Breast epithelium (tissue), 4 donors: ENCODE results near the gene APBA1. TPM values are rescaled to one million over a fixed set of nuclear protein-coding genes. Genes with fewer than 3 reads are reported as not detected.

Source experiments
- DNase-seq, 2 donors: peaks; one replicate each; pipeline ENCODE4 v3.0.0-alpha.2; 2019; ENCODE audit warnings: low spot score in 2 of 2
- H3K27ac ChIP-seq, 2 donors: fragments of 200-600 bp; sonication (generic) in 1 of 2; one replicate each; pipeline ENCODE4 v1.5.1; 2016 to 2019; ENCODE audit warnings: mild to moderate bottlenecking in 1 of 2
- H3K27me3 ChIP-seq, 2 donors: fragments of 200-600 bp; sonication (generic) in 1 of 2; one replicate each; pipeline versions ENCODE4 v1.5.1 to v1.6.0; 2017 to 2019; ENCODE audit warnings: control low read depth in 1 of 2, mild to moderate bottlenecking in 1 of 2
- H3K36me3 ChIP-seq: fragments of 200-600 bp; one replicate; pipeline ENCODE4 v1.5.1; 2019
- H3K4me1 ChIP-seq, 2 donors: fragments of 200-600 bp; sonication (generic); one replicate each; pipeline ENCODE4 v1.5.1; 2016 to 2019; ENCODE audit warnings: control low read depth in 1 of 2
- H3K4me3 ChIP-seq, 3 donors: fragments of 200-600 bp; sonication (generic); 1 replicate in 2 of 3; 2 replicates in 1 of 3; pipeline ENCODE4 v1.5.1; 2016 to 2019; ENCODE audit warnings: mild to moderate bottlenecking in 3 of 3, moderate library complexity in 2 of 3
- H3K9me3 ChIP-seq, 2 donors: fragments of 200-600 bp; sonication (generic) in 1 of 2; one replicate each; pipeline ENCODE4 v1.5.1; 2016 to 2019; ENCODE audit warnings: control low read depth in 1 of 2
- POLR2A ChIP-seq: fragments of 450-650 bp; IDR thresholded peaks from one replicate; pipeline ENCODE4 v1.6.1; 2016; ENCODE audit warnings: antibody characterized with exemption, mild to moderate bottlenecking, moderate library complexity
- POLR2AphosphoS5 ChIP-seq, 3 donors: sonication (generic); formaldehyde crosslinking; IDR thresholded peaks; one replicate each; pipeline ENCODE4 v1.6.1; 2017; ENCODE audit warnings: antibody characterized with exemption in 3 of 3
- intact Hi-C: fragments of 100-400 bp; cut with DNase I; formaldehyde crosslinking; loops from one replicate; pipeline ENCODE4 v1.15.1; 2023; ENCODE audit warnings: low total_unique reads
- total RNA-seq, 3 donors: library from RNA; depleted of rRNA; stranded (reverse); fragments of >200 nt; gene quantifications; one replicate each; pipeline ENCODE4 v1.1.0, GENCODE V29; 2016
- TF ChIP-seq, protein P1 (sequence below), 3 donors: fragments of 450-650 bp; IDR thresholded peaks; one replicate each; pipeline ENCODE4 v1.5.1; 2016 to 2017; ENCODE audit warnings: antibody characterized with exemption in 3 of 3, mild to moderate bottlenecking in 3 of 3, moderate library complexity in 3 of 3

Gene APBA1
- 1 to 10 TPM; 6.9 to 8.0 (median 7.8) TPM for total RNA-seq

DNA sequence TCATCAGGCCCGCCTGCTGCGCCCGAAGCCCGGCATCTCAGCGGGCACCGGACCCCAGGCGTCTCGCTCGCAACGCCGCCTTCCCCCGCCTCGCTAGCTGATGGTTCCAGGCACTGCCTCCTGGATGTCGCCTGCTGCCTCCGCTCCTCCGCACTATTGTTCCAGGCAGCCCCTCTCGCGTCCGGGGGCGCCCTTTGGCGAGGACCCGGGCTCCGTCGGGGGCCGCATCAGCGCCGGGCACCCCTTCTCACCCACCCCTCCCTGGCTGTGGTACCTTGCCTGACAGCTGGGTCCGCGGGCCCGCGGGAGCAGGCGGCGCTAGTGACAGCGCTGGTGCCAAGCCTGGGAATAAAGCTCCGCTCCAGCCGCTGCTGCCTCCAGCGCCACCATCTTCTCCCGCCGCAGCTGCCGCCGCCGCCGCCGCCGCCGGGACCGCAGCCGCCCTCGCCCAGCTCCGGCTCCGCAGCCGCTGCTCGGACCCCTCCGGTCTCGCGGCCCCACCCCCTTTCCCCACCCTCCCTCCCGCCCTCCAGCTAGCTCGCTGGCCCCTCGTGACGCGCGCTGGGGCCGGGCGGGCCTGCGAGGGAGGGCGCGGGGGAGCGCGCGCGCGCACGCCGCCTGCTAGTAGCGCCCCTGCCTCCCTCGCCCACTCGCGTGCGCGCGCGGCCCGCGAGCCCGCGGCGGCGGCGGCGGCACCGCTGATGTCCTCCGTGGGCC is at the start of gene APBA1:
APBA1 (minus strand) TSS at position 493 of the 717 bp plus-strand sequence.
- H3K36me3 ChIP-seq: no peaks in the 10 kb centered on the region
- H3K4me3 ChIP-seq: peak within 1 kb of the TSS; percentile 69 to 89 (median 70)
- intact Hi-C loops: no loop called here
- no peaks in the 10 kb centered on the region for H3K27me3 ChIP-seq
- TF ChIP-seq, protein P1, sequence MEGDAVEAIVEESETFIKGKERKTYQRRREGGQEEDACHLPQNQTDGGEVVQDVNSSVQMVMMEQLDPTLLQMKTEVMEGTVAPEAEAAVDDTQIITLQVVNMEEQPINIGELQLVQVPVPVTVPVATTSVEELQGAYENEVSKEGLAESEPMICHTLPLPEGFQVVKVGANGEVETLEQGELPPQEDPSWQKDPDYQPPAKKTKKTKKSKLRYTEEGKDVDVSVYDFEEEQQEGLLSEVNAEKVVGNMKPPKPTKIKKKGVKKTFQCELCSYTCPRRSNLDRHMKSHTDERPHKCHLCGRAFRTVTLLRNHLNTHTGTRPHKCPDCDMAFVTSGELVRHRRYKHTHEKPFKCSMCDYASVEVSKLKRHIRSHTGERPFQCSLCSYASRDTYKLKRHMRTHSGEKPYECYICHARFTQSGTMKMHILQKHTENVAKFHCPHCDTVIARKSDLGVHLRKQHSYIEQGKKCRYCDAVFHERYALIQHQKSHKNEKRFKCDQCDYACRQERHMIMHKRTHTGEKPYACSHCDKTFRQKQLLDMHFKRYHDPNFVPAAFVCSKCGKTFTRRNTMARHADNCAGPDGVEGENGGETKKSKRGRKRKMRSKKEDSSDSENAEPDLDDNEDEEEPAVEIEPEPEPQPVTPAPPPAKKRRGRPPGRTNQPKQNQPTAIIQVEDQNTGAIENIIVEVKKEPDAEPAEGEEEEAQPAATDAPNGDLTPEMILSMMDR (IDR thresholded peaks at IDR 0.05): no peak
- TF ChIP-seq POLR2AphosphoS5 (IDR thresholded peaks at IDR 0.05): no peak
- TF ChIP-seq POLR2A: no peak
- H3K9me3 ChIP-seq: no peaks in the 10 kb centered on the region
- H3K4me1 ChIP-seq: no peaks in the 10 kb centered on the region
- peak within 1 kb of the TSS; percentile 78 to 88 for H3K27ac ChIP-seq
- DNase-seq: peak; percentile 49 to 52

- Histone ChIP-seq H3K4me1 (no peaks in the 10 kb centered on the region), H3K27ac (no peak overlapping the region), H3K9me3 (no peaks in the 10 kb centered on the region), H3K27me3 (no peaks in the 10 kb centered on the region), H3K36me3 (no peaks in the 10 kb centered on the region), H3K4me3 (no peak overlapping the region)
- DNase-seq: no peak
- TF ChIP-seq POLR2A (no peak), POLR2AphosphoS5 (IDR thresholded peaks at IDR 0.05) (no peak)
- TF ChIP-seq, protein P1 (IDR thresholded peaks at IDR 0.05): no peak
- intact Hi-C loops: loop anchor here (10.0 kb wide), 1 partner anchor 275 kb away; no protein-coding TSS in a partner anchor
These were observed 47.8 kb upstream of the APBA1 start for GRCh38 chr9:69719983-69720382.

DNA sequence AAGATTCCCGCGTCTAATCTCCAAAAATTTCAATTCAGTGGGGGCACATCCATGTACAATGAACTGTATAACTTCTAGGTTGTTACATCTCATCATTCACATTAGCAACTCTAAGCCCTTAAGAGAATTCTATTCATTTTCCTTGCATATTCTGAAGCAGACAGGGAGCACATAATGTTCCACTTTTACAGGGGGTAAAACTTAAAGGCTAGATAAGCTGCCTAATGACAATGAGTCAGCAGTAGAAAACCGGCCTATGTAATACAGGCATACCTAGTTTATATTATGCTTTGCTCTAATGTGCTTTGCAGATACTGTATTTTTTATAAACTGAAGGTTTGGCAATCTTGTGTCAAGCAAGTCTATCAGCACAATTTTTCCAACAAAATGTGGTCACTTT is 47.2 kb upstream of the APBA1 start:
- Histone ChIP-seq H3K36me3 (no peaks in the 10 kb centered on the region), H3K27ac (no peak overlapping the region), H3K27me3 (no peaks in the 10 kb centered on the region), H3K4me1 (no peaks in the 10 kb centered on the region), H3K4me3 (no peak overlapping the region), H3K9me3 (no peaks in the 10 kb centered on the region)
- no peak for DNase-seq
- intact Hi-C loops: no loop called here
- TF ChIP-seq, protein P1 (IDR thresholded peaks at IDR 0.05): no peak
- TF ChIP-seq POLR2A: no peak
- TF ChIP-seq POLR2AphosphoS5 (IDR thresholded peaks at IDR 0.05): no peak

DNA sequence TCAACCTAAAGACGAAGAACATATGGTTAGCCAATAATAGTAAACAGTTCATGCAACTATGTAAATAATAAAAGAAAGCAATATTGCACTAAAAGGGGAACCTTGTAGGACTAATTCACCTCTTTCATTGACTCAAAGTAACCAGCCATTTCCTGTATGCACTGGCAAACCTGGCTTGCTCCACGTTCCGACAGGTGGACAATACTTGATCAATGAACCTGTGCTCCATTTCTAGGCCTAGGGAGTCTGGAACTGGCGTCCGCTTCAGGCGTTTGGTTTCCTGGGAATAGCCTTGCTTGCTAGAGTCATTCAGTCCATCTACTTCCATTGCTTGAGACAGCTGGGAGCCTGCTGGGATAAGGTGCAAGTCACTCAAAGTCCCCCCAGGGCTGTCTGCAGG is 46.0 kb upstream of the APBA1 start:
- H3K27me3 ChIP-seq: no peaks in the 10 kb centered on the region
- no peak for DNase-seq
- intact Hi-C loops: no loop called here
- no peaks in the 10 kb centered on the region for H3K36me3 ChIP-seq
- H3K9me3 ChIP-seq: no peaks in the 10 kb centered on the region
- no peak overlapping the region for H3K4me3 ChIP-seq
- TF ChIP-seq, protein P1 (IDR thresholded peaks at IDR 0.05): no peak
- TF ChIP-seq POLR2A (no peak), POLR2AphosphoS5 (IDR thresholded peaks at IDR 0.05) (no peak)
- no peaks in the 10 kb centered on the region for H3K4me1 ChIP-seq
- no peak overlapping the region for H3K27ac ChIP-seq

DNA sequence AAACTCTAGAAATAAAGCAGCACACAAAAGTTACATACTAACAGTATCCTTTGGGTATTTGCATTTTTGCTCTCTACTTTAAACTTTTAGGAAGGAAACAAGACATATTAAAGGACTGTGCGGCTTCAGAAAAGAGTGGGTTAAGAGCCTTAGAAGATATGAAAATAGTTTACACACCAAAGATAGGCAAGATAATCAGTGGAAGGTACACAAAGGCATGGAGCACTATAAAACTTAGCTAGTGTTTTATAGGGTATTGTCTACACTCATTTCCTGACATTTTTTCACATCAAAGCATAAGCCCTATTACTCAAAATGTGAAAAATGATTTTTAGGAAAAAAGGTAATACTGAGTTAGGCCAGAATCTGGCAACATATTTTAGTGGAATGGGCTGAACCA is 43.7 kb upstream of the APBA1 start:
- Histone ChIP-seq H3K27ac (no peak overlapping the region), H3K9me3 (no peaks in the 10 kb centered on the region), H3K4me1 (no peaks in the 10 kb centered on the region), H3K4me3 (no peak overlapping the region), H3K36me3 (no peaks in the 10 kb centered on the region), H3K27me3 (no peaks in the 10 kb centered on the region)
- TF ChIP-seq POLR2AphosphoS5 (IDR thresholded peaks at IDR 0.05): no peak
- TF ChIP-seq POLR2A: no peak
- TF ChIP-seq, protein P1 (IDR thresholded peaks at IDR 0.05): no peak
- no peak for DNase-seq
- intact Hi-C loops: no loop called here
